ENCODE measurements around the gene NUP210.

The NUP210 gene

GRCh38 chr3:13461169-13462124, 41.3 kb upstream of the NUP210 start:
- in situ Hi-C loops (cut with HindIII; ENCODE audit: low sequenced_read_pairs) = loop anchor here (25.0 kb wide), 1 partner anchor 374 kb away; no protein-coding TSS in a partner anchor
- no peak for DNase-seq (ENCODE audit: low read depth)
- no peak overlapping the region for H3K4me3 ChIP-seq (ENCODE audit: low read depth, low read length)
- TF ChIP-seq CTCF (IDR thresholded peaks at IDR 0.05; ENCODE audit: low read depth, low read length, missing control alignments) = peak; percentile 54

GRCh38 chr3:13460341-13460736, 40.2 kb upstream of the NUP210 start:
- H3K4me3 ChIP-seq (ENCODE audit: low read depth, low read length) = no peak overlapping the region
- in situ Hi-C loops (cut with HindIII; ENCODE audit: low sequenced_read_pairs) = loop anchor here (25.0 kb wide), 1 partner anchor 373 kb away; no protein-coding TSS in a partner anchor
- no peak for DNase-seq (ENCODE audit: low read depth)
- no peak for TF ChIP-seq CTCF (IDR thresholded peaks at IDR 0.05; ENCODE audit: low read depth, low read length, missing control alignments)

- in situ Hi-C loops (cut with HindIII; ENCODE audit: low sequenced_read_pairs) = loop anchor here (25.0 kb wide), 1 partner anchor 372 kb away; no protein-coding TSS in a partner anchor
- no peak overlapping the region for H3K4me3 ChIP-seq (ENCODE audit: low read depth, low read length)
- TF ChIP-seq CTCF (IDR thresholded peaks at IDR 0.05; ENCODE audit: low read depth, low read length, missing control alignments) = no peak
- DNase-seq (ENCODE audit: low read depth) = no peak
Observed at GRCh38 chr3:13459605-13460340, 39.7 kb upstream of the NUP210 start.

GRCh38 chr3:13457593-13457992, 37.5 kb upstream of the NUP210 start:
- DNase-seq (ENCODE audit: low read depth) = no peak
- no peak for TF ChIP-seq CTCF (IDR thresholded peaks at IDR 0.05; ENCODE audit: low read depth, low read length, missing control alignments)
- in situ Hi-C loops (cut with HindIII; ENCODE audit: low sequenced_read_pairs) = loop anchor here (25.0 kb wide), 1 partner anchor 370 kb away; no protein-coding TSS in a partner anchor
- no peak overlapping the region for H3K4me3 ChIP-seq (ENCODE audit: low read depth, low read length)

- in situ Hi-C loops (cut with HindIII; ENCODE audit: low sequenced_read_pairs) = loop anchor here (25.0 kb wide), 1 partner anchor 368 kb away; no protein-coding TSS in a partner anchor
- TF ChIP-seq CTCF (IDR thresholded peaks at IDR 0.05; ENCODE audit: low read depth, low read length, missing control alignments) = no peak
- no peak overlapping the region for H3K4me3 ChIP-seq (ENCODE audit: low read depth, low read length)
- no peak for DNase-seq (ENCODE audit: low read depth)
Observed at GRCh38 chr3:13455644-13456043, 35.5 kb upstream of the NUP210 start.
